Stimulated activated CD8-positive, alpha-beta memory T cell treated with anti-CD3 and anti-CD28 coated beads, Interleukin-2, amount 100 ng/mL, for 1 hour (primary cell): ENCODE data around the gene KRTCAP3.
"Not testable (repeated sequence)": the region's sequence is repeated elsewhere in the genome, so short reads cannot be mapped to it uniquely, and the experiment has no call there.

Experiments used
- DNase-seq, 2 donors: peaks; one replicate each; pipeline ENCODE4 v3.0.0-alpha.2; 2020; ENCODE audit warnings: low read depth in 2 of 2

KRTCAP3 gene, protein sequence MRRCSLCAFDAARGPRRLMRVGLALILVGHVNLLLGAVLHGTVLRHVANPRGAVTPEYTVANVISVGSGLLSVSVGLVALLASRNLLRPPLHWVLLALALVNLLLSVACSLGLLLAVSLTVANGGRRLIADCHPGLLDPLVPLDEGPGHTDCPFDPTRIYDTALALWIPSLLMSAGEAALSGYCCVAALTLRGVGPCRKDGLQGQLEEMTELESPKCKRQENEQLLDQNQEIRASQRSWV

GRCh38 chr2:27441958-27442919 lies at the start of gene KRTCAP3:
Gene KRTCAP3 (plus strand): TSS chr2:27442381. CDS start chr2:27442413, 32 bp downstream.
- DNase-seq, result peak; percentile 8 to 12

GRCh38 chr2:27393225-27393624 lies 49.0 kb upstream of the KRTCAP3 start:
- DNase-seq, result no peak

DNA sequence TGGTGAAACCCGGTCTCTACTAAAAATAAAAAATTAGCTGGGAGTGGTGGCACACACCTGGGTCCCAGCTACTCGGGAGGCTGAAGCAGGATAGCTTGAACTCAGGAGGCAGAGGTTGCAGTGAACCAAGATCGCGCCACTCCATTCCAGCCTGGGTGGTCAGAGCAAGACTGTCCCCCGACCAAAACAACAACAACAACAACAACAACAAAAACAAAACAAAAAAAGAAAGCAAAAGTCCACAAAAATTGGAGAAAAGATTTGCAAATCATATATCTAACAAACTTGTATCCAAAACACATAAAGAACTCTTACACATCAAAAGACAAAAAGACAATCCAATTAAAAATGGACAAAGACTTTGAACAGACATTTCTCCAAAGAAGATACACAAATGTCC lies 43.2 kb upstream of the KRTCAP3 start:
- no peak for DNase-seq

GRCh38 chr2:27400348-27401135 lies 41.6 kb upstream of the KRTCAP3 start:
- no peak for DNase-seq

GRCh38 chr2:27407798-27408491 lies 34.2 kb upstream of the KRTCAP3 start:
- no peak for DNase-seq

DNA sequence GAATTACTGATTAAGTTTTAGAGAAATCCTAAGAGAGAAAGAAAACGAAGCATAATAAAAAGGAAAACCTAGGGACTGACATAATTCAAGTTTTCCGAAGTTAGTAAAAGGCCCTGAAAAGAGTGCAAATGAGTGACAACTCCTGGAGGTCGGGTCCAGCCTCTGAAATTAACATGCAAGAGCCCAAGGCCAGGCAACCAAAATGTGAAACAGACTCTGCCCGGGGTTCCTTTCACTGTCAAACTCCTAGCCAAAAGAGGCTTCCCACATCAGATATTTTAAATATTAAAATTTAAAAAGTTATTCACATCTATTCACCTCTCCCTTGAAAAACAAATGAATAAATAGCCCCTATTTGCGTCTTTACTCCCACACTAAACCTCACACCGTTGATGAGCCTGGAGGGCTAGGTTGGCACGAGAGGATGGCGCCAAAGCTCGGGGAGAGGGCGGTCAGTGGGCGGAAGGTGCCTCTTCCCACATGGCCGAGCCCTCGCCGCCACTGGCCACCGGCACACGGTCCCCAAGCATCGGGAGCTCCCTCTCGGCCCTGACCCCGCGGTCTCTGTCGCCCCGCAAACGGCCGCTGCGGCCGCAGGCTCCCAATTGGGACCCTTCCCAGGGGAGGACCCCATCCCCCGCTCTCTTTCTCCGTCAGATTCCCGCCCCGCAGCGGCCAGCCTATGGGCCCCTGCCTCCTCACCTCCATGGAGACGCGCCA lies 33.4 kb upstream of the KRTCAP3 start:
- no peak for DNase-seq

- DNase-seq, result peak; percentile 94
These were observed 32.7 kb upstream of the KRTCAP3 start, which contains the start of gene PPM1G for GRCh38 chr2:27409321-27410073. Gene PPM1G (minus strand): TSS chr2:27409591. CDS start chr2:27409422, 169 bp downstream.

DNA sequence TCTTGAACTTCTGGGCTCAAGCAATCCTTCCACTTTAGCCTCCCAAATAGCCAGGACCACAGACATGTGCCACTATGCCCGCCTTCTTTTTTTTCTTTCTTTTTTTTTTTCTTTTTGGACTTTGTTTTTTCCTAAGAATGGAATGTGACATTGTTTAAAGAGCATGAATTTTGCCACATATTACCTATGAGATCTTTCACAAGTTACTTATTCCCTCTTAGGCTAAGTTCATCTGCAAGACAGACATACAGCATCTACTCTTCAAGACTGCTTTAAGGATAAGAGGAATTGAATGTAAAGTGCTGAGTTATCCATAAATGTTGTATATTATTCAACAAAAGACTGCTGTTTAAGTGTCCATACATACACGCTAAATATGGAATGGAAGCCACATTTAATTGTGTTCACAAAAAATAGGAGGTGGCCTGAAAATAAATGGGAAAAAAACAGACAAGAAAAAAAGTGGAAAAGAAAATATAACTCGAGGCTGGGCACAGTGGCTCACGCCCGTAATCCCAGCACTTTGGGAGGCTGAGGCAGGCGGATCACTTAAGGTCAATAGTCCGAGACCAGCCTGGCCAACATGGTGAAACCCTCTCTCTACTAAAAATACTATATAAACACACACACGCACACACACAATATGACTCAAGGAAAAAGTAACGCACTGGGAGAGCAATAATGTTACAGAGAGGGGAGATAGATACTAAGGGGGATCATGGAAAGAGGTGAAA lies 29.6 kb upstream of the KRTCAP3 start:
- no peak for DNase-seq

DNA sequence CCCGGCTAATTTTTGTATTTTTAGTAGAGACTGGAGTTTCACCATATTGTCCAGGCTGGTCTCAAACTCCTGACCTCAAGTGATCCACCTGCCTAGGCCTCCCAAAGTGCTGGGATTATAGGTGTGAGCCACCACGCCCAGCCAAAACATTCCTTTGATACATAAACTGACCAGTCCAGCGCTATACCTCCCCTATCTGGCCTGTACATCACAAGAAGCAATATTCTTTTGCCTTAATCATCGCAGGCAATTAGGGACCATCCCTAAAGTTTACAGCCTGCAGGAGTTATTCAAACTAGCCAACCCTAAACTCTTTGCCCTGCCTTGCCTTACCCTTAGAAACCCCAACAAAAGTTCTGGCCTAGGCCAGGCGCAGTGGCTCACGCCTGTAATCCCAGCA lies 26.0 kb upstream of the KRTCAP3 start:
- DNase-seq, result no peak

DNA sequence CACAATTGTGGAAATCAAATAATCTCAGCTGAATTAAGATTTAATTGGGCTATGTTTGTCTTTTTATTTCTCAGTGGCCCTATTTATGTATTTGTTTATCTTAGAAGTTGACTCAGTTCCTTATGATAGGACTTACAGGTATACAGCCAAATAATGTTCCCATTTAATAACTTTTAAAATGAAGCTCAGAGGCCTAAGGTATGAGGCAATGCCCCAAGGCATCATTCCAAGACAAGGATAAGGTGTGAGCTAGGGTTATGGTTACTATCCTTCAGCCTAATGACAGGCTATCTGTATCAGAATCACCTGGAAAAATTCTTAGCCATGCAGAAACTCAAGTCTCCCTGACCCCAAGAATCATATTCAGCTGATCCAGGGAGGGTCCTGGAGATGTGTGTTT lies 21.2 kb upstream of the KRTCAP3 start:
- no peak for DNase-seq

DNA sequence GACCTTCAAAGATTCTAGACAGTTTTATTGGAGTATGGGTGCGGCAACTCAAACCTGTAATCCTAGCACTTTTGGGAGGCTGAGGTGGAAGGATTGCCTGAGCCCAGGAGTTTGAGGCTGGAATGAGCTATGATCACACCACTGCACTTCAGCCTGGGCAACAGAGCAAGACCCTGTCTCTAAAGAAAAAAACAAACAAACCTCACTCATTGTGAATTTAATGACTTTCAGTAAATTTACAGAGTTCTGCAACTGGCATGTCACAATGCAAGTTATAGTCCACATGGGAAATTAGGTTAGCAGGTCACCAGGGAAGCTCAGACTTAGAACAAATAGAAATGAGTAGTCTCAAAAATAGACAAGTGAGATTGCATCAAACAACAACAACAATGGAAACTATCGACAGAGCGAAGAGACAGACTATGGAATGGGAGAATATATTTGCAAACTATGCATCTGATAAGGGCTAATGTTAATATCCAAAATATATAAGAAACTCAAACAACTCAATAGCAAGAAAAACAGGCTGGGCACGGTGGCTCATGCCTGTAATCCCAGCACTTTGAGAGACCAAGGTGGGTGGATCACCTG lies 20.4 kb upstream of the KRTCAP3 start:
- no peak for DNase-seq

GRCh38 chr2:27422958-27423357 lies 19.2 kb upstream of the KRTCAP3 start:
- no peak for DNase-seq

DNA sequence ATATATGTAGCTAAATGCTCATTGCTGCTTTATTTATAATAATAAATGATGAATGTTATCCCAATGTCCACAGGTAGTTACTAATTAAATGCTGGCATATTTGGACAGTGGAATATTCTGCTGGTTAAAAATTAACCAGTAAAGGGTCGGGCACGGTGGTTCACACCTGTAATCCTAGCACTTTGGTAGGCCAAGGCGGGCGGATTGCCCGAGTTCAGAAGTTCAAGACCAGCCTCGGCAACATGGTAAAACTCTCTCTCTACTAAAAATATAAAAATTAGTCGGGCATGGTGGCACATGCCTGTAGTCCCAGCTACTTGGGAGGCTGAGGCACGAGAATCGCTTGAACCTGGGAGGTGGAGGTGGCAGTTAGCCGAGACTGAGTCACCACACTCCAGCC lies 17.1 kb upstream of the KRTCAP3 start:
- not testable (repeated sequence) for DNase-seq

GRCh38 chr2:27427863-27428212 lies 14.3 kb upstream of the KRTCAP3 start:
- DNase-seq, result no peak

DNA sequence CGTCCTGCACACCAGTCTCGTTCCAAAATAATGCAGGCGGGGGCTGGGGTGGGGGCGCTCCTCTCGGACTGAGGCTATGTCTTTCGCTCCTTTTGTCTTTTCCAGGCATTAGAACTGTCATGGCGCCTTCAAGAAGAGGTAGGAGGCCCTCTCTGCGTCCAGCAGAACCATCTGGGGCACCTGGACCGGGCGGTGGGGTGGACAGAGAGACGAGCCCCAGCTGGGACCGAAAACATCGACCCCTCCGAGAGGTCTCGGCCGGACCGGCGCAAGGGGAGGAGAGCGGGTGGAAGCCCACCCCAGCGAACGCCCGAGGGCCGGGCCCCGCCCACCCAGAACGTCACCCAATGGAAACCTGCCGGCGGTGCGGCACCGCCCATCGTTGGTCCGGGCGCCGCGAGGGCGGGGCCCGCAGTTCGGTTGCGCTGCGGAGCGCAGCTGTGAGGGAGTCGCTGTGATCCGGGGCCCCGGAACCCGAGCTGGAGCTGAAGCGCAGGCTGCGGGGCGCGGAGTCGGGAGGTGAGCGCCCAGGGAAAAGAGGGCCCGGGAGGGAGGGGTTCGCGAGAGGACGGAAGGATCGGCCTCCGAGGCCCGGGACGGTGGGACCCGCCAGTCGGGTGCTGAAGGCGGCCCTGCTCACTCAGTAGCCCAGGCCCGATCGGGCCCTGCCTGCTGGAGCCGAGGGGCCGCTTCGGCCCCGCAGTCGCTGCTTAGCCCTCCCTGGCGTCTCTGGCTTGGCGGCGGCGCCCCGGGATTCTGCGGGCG lies 13.8 kb upstream of the KRTCAP3 start, which contains the start of gene NRBP1:
Gene NRBP1 (plus strand): TSS at position 419 of the 765 bp plus-strand sequence. CDS start 4,643 bp downstream, outside the sequence.
- peak; percentile 81 to 86 for DNase-seq

DNA sequence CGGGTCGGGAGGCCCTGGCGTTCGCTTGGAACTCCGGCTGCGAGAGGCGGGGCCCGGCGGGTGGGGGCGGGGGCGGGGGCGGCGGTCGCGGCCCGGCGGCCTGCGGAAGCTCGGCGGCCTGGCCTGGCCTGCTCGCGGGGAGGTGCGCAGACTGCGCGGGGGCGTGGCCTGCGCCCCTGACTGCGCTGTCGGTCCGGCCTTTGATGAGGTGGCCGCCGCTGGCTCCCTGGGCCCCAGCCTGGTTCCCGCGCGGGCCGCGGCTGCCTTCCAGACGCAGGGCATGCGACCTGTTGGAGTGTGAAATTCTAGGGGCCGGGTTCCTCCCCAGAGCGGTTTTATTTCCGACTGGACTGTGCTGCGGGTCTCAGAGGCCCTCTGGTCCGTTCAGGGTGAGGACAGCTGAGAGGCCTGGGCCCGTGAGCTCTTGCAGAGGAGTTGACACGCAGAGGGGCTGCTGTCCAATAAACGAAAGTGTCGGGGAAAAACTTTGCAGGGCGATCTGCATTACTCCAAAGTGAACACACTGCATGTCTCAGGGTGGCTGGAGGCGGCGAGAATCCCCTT lies 13.1 kb upstream of the KRTCAP3 start:
- DNase-seq, result peak; percentile 44 to 56

GRCh38 chr2:27431395-27431794 lies 10.8 kb upstream of the KRTCAP3 start:
- no peak for DNase-seq

GRCh38 chr2:27435628-27436027 lies 6.6 kb upstream of the KRTCAP3 start:
- no peak for DNase-seq
